ENCODE measurements around the gene RIN3.
"Not testable (repeated sequence)": the region's sequence is repeated elsewhere in the genome, so short reads cannot be mapped to it uniquely, and the experiment has no call there.

RIN3 gene

DNA sequence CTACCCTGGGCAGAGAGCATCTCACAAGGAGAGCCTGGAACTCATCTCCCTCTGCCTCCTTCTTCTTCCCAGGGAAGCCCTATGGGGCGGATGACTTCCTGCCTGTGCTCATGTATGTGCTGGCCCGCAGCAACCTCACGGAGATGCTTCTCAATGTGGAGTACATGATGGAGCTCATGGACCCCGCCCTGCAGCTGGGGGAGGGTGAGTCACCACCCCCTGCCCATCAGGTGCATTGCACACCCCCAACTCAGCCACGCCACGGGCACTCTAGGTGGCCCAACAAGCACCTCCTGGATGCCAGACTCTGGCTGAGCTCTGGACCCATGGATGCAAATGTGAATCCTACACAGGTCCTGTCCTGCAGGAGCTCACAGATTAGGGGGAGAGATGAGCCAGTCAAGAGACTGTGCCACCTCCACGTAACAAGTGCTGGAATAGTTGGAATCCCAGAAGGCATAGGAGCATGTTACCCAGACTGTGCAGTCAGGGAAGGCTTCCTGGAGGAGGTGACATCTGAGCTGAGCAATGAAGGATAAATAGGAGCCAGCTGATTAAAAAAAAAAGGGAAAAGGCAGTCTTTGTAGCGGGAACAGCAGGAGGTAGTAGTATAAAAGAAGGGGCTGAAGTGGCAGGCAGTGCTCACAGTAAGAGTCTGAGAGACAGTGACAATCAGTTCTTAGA is 163.0 kb downstream of the RIN3 start:
- no peak for FAIRE-seq
- no peak for DNase-seq (ENCODE audit: extremely low spot score, insufficient read length, low read depth)

- peak; percentile 98 for FAIRE-seq
- DNase-seq (ENCODE audit: extremely low spot score, insufficient read length, low read depth), result peak; percentile 83
Observed at GRCh38 chr14:92677087-92677668, 163.6 kb downstream of the RIN3 start.

DNA sequence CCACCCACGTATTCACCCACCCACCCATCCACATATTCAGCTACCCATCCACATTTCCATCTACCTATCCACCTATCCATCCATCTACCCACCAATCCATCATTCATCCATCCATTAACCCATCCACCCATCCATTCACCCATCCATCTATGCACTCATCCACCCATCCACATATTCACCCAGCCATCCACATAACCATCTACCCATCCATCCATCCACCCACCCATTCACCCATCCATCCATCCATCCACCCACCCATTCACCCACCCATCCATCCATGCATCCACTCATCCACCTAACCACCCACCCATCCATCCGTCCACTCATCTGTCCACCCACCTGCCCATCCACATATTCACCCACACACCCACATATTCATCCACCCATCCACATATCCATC is 164.4 kb downstream of the RIN3 start:
- no peak for FAIRE-seq
- no peak for DNase-seq (ENCODE audit: extremely low spot score, insufficient read length, low read depth)

DNA sequence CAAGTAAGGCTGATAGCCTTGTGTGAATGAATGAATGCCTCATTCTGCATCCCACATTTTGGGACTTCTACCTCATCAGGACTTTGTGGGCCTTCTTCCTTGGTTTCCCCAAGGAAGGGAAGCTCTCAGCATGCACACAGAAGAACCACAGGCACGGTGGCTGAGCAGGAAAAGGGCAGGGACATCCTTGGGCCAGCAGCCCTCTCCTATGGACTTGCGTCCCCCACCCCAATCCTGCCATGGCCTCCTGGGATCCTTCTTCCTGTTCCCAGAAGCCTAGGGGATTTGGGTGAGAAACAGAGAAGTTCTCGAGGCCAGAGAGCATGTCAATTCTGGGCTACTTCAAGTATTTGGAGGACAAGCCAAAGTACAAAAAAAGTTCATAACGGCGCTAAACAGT is 165.2 kb downstream of the RIN3 start:
- no peak for FAIRE-seq

GRCh38 chr14:92679246-92679645 is 165.7 kb downstream of the RIN3 start:
- no peak for DNase-seq (ENCODE audit: extremely low spot score, insufficient read length, low read depth)
- FAIRE-seq, result no peak

More for the DNA sequence above, 165.2 kb downstream of the RIN3 start:
- DNase-seq (ENCODE audit: extremely low spot score, insufficient read length, low read depth), result no peak

- FAIRE-seq; DNase-seq (ENCODE audit: extremely low spot score, insufficient read length, low read depth): not testable (repeated sequence)
Observed at GRCh38 chr14:92680330-92680729, 166.7 kb downstream of the RIN3 start.

DNA sequence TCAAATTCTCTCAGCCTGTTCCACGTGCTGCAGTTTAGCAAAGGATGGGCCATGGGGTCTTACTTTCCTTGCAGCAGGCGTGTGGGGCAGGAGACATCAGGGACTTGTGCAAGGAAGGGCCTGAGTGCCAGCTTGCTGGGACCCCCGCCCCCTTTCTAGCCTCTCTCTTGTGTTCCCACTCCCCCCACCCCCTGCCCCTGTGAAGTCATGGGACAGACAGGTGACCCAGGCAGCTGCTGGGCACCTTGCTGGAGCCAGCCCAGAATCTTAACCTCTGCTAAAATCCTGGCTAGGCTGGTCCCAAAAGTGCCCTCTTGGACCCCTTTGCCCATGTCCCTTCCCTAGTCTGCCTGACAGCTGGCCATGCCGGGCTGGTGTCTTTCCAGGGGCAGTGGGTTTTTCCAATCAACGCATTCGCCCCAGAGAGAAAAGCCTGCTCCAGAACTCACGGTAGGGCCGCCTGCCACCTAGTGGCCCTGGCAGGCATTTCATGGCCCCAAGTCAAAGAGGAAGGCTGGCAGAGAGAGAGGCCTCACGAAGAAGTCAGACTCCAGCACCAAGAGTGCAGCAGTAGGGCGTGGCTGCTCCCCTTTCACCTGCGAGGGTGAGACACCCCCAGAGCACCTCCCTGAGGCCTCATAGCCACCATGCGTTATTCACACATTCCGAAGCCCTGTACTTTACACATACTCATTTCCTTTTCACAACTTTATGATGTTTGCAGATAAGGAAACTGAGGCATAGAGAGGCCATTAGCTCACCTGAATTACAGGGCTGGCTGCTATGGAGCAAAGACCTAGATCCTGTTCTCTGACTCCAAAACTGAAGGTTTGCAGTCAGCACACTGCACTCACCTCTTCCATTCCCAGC is 167.4 kb downstream of the RIN3 start:
- FAIRE-seq (peak; percentile 90), DNase-seq (ENCODE audit: extremely low spot score, insufficient read length, low read depth) (peak; percentile 55)

- DNase-seq (ENCODE audit: extremely low spot score, insufficient read length, low read depth), result no peak
- no peak for FAIRE-seq
Observed at GRCh38 chr14:92683041-92683440, 169.5 kb downstream of the RIN3 start.

DNA sequence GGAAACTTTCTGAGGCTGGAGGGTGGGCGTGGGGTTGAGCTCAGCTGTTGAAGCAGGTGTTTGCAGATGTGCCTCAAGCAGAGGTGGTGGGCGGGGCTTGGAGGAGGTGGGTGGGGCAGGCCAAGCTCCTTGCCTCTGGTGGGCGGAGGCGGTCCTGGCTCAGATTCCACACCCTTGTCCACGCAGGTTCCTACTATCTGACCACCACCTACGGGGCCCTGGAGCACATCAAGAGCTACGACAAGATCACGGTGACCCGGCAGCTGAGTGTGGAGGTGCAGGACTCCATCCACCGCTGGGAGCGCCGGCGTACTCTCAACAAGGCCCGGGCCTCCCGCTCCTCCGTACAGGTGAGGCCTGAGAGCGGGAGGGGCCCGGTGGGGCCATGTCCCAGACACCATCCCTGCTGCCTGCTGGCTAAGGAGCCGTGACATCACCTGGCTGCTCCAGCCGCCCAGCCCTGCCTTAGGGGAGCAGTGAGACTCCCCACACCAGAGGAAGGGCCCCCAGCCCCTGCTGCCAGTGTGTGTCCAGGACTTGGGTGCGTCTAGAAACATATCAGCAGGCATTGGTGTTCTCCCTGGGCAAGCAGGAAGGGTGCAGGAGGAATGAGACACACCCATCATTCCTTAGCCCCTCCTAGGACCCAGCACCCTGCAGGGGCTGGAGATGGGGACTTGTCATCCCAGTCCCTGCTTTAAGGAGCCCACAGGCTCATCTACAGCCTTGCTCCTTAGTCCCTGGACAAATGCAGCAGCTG is 171.4 kb downstream of the RIN3 start:
- no peak for DNase-seq (ENCODE audit: extremely low spot score, insufficient read length, low read depth)

GRCh38 chr14:92685784-92686355 is 172.3 kb downstream of the RIN3 start:
- FAIRE-seq (no peak), DNase-seq (ENCODE audit: extremely low spot score, insufficient read length, low read depth) (no peak)

More for the DNA sequence above, 171.4 kb downstream of the RIN3 start:
- no peak for FAIRE-seq

DNA sequence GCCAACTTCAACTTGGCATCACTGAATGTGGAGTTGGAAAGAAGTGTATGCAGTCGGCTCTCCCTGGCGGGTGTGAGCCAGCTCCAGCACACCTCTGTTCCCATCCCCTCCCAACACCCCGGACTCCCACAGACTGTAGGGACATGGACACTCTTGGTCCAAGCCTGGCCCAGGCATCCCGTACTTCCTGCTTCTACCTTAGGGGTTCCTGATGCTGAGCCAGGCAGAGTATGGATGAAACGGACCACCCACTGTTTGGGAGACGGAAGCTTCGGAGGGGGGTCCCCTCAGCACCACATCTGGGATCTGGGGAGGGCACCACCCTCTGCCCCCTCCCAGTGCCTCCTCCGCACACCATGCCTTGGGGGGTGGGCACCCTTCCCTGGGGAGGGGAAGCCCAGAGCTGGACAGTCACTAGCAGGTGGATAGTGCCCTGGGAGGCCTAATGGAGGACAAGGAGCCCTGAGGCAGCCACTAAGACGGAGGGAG is 172.9 kb downstream of the RIN3 start:
- DNase-seq (ENCODE audit: extremely low spot score, insufficient read length, low read depth) (no peak), FAIRE-seq (no peak)

- DNase-seq (ENCODE audit: extremely low spot score, insufficient read length, low read depth), result peak; percentile 79
- FAIRE-seq, result peak; percentile 81
Observed at GRCh38 chr14:92686900-92687427, 173.4 kb downstream of the RIN3 start.

DNA sequence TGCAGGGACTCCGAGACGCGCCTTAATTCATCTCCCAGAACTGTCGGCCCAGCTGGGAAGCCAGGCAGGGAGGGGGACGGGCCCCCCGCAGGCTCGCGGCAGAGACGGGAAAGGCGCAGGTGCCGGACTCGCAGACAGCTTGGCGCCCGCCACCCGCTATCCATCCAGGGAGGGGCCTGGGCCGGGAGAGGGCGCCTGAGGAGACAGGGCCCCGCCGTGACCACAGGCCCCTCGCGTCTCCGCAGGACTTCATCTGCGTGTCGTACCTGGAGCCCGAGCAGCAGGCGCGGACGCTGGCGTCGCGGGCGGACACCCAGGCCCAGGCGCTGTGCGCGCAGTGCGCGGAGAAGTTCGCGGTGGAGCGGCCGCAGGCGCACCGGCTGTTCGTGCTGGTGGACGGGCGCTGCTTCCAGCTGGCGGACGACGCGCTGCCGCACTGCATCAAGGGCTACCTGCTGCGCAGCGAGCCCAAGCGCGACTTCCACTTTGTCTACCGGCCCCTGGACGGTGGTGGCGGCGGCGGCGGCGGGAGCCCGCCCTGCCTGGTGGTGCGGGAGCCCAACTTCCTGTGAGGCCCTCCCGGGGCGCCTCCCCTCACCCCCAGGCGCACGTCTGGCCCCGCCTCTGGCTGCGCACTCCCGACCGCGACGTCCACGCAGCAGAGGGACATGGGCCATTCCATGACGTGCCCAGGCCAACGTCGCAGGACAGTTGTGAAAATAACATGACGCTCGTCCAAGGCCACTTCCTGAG is 174.3 kb downstream of the RIN3 start:
- FAIRE-seq (no peak), DNase-seq (ENCODE audit: extremely low spot score, insufficient read length, low read depth) (no peak)

DNA sequence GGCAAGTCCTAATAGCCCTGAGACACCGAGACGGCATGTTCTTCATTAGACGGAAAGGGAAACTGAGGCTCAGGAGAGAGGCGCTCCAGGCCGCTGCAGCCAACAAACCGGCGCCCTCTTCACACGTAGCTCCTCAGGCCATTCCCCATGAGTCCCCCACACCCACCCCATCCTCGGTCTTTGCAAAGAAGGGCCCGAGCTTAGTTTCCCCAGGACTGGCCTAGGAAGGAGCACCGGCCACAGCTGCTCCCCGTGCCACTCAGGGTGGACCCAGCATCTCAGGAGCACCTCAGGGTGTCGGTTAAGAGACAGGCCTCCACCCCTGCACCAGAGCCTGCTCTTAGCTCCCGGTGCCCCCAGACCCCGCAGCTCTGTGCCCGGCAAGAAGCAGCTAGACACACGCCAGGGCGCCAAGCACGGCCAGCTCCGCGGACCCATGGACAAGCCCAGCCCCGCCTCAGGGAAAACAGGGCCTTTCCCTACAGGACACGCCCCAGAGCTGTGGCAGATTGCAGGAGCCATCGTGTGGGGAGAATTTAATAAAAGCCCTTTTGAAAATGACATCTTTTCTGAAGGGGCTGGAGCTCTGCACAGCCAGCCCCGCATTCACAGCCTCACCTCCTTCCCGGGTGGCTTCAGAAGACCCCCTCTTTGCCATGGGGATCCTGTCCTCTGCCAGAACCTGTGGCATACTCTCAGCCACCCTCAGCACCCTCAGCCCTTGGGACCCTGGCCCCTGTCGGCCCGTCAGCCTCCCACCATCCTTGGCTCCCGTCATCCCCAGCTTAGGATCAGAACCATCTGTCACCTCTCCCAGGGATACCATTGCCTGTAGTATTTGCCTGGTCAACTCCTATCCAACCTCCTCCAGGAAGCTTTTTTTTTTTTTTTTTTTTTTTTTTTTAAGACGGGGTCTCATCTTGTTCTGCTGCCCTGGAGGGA is 175.1 kb downstream of the RIN3 start:
- FAIRE-seq (no peak), DNase-seq (ENCODE audit: extremely low spot score, insufficient read length, low read depth) (no peak)

DNA sequence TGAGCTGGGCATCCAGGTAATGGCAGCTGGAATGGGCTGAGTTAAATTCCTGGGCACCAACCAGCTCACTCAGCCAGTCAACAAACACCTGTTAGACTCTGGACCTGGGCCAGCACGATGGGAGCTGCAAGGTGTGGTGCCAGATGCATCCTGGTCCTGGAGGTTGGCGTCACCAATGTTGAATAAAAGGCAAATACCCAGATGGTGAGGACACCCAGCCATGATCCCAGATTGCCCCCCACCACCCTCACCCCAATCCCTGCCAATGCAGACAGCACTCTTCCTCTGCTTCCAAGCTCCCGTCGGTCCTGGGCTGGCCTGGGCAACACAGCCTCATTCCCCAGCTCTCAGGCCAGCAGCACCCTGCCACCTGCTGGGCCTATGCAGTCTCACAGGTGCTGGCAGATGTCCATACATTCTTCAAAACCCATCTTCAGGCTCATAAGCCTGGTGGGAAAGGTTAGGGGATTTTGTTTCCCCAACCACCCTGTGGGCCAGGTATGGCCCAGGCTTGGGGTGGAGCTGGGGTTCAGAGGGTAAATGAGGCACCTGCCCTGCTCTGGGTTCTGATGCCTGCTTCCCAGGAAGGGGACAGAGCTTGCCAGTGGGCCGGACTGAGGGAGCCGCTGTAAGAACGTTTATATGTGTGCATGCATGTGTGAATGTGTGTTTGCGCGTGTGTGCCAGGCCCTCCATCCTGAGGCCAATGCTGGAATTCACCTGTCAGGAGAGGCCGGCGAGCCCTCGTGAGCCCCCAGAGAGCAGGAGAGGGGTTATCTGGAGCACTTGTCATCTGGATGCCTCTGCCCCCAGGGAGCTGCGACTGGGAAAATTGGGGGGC is 176.8 kb downstream of the RIN3 start:
- DNase-seq (ENCODE audit: extremely low spot score, insufficient read length, low read depth), result no peak

GRCh38 chr14:92692822-92693226 is 179.2 kb downstream of the RIN3 start:
- no peak for DNase-seq (ENCODE audit: extremely low spot score, insufficient read length, low read depth)
- no peak for FAIRE-seq

More for the DNA sequence above, 176.8 kb downstream of the RIN3 start:
- peak; percentile 62 for FAIRE-seq

All from GM18507 (cell line).